Stimulated activated naive CD8-positive, alpha-beta T cell treated with anti-CD3 and anti-CD28 coated beads, Interleukin-15, Interleukin-2, amounts not matched to agents 100 ng/mL and 50 ng/mL, for 24 hours (primary cell): ENCODE measurements around the gene HPCA.
A peak's percentile ranks its signal among the peaks of the same experiment; 100 is the strongest.

Experiments
- H3K27ac Mint-ChIP-seq: one replicate; pipeline ENCODE4 v1.8.0; 2021; ENCODE audit warnings: mild to moderate bottlenecking, mixed read lengths
- H3K27me3 Mint-ChIP-seq: one replicate; pipeline ENCODE4 v1.8.0; 2021; ENCODE audit warnings: mixed read lengths
- H3K36me3 Mint-ChIP-seq: one replicate; pipeline ENCODE4 v1.8.0; 2021; ENCODE audit warnings: low read depth, mixed read lengths
- H3K4me1 Mint-ChIP-seq: one replicate; pipeline ENCODE4 v1.8.0; 2021; ENCODE audit warnings: low read depth, mixed read lengths
- H3K4me3 Mint-ChIP-seq: one replicate; pipeline ENCODE4 v1.8.0; 2021; ENCODE audit warnings: mild to moderate bottlenecking, mixed read lengths
- H3K9me3 Mint-ChIP-seq: one replicate; pipeline ENCODE4 v1.8.0; 2021; ENCODE audit warnings: mixed read lengths

The HPCA gene

DNA sequence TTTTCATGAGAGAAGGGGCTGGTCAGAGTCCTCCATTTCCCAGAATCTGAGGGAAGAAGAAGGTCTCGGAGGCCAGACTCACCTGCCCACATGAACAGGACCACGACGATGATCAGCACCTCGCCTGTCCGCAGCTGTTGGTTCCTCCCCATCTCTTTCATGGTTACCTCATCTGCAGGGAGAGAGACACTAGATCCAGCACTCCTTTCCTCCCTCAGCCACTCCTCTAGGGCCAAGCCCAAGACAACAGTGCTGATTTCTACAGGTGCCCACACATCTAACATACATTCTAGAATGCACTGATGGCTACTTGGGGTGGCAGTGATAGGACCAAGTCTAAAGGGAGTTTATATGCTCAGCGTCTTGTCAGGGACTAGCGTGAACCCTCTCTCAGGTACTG is 18.6 kb upstream of the HPCA start:
- H3K4me3 Mint-ChIP-seq: no peak overlapping the region
- H3K36me3 Mint-ChIP-seq: peaks cover 13% of the 10 kb centered on the region
- H3K9me3 Mint-ChIP-seq: no peaks in the 10 kb centered on the region
- H3K27ac Mint-ChIP-seq: no peak overlapping the region
- H3K27me3 Mint-ChIP-seq: peaks cover 27% of the 10 kb centered on the region
- H3K4me1 Mint-ChIP-seq: peaks cover 9% of the 10 kb centered on the region

GRCh38 chr1:32868085-32868484 is 18.2 kb upstream of the HPCA start:
- H3K4me3 Mint-ChIP-seq: no peak overlapping the region
- H3K9me3 Mint-ChIP-seq: no peaks in the 10 kb centered on the region
- H3K36me3 Mint-ChIP-seq: peaks cover 9% of the 10 kb centered on the region
- no peak overlapping the region for H3K27ac Mint-ChIP-seq
- peaks cover 12% of the 10 kb centered on the region for H3K4me1 Mint-ChIP-seq
- peaks cover 29% of the 10 kb centered on the region for H3K27me3 Mint-ChIP-seq

- H3K4me3 Mint-ChIP-seq: no peak overlapping the region
- H3K27ac Mint-ChIP-seq: no peak overlapping the region
Observed at GRCh38 chr1:32868806-32869455, 17.4 kb upstream of the HPCA start.

GRCh38 chr1:32869923-32870614 is 16.2 kb upstream of the HPCA start:
- no peaks in the 10 kb centered on the region for H3K9me3 Mint-ChIP-seq
- no peaks in the 10 kb centered on the region for H3K36me3 Mint-ChIP-seq
- H3K4me1 Mint-ChIP-seq: peaks cover 12% of the 10 kb centered on the region
- peak overlapping the region; percentile 52 for H3K4me3 Mint-ChIP-seq
- H3K27me3 Mint-ChIP-seq: peaks cover 36% of the 10 kb centered on the region
- no peak overlapping the region for H3K27ac Mint-ChIP-seq

More at GRCh38 chr1:32868806-32869455, 17.4 kb upstream of the HPCA start:
- peaks cover 1% of the 10 kb centered on the region for H3K36me3 Mint-ChIP-seq
- H3K9me3 Mint-ChIP-seq: no peaks in the 10 kb centered on the region
- H3K4me1 Mint-ChIP-seq: peaks cover 12% of the 10 kb centered on the region
- H3K27me3 Mint-ChIP-seq: peaks cover 29% of the 10 kb centered on the region

DNA sequence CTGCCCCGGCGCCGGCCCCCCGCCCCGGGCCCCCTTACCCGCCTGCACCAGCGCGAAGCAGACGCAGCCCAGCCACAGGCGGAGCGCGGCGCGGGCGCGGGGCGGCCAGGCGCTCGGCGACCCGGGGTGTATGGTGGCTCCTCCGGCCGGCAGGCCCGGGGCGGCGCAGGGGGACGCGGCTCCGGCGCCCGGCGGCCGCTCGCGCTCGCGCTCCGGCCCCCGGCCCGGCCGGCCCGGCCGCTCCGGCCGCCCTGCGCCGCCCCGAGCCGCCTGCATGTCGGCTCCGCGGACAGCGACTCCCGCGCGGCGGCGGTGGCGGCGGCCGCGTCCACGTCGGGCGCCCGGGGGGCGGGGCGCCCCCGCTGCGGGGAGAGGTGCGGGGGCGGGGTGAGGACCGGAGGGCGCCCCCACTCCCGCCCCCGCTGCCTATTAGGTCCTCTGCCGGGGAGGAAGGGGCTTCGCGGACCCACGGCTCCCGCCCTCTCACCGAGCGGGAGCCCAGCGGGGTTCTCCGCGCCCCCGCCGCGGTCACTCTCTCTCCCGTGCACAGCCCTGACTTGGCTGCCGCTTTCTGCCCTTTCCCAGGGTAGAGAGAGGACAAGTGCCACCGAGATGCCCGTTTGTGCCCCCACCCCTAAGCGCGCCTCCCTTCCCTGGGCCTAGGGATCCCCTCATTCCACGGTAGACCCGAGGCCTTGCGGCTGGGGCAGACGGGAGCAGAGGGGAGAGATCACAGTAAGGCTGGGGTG is 15.5 kb upstream of the HPCA start, which contains the start of gene FNDC5:
TSS of gene FNDC5 (minus strand) at position 298 of the 749 bp plus-strand sequence.
- Mint-ChIP-seq H3K4me3 (peak within 1 kb of the TSS; percentile 52), H3K4me1 (peaks cover 12% of the 10 kb centered on the region), H3K27me3 (peaks cover 43% of the 10 kb centered on the region), H3K27ac (no peak within 1 kb of the TSS), H3K9me3 (no peaks in the 10 kb centered on the region), H3K36me3 (no peaks in the 10 kb centered on the region)

- Mint-ChIP-seq H3K36me3 (no peaks in the 10 kb centered on the region), H3K4me1 (peaks cover 12% of the 10 kb centered on the region), H3K27me3 (peaks cover 44% of the 10 kb centered on the region), H3K4me3 (peak overlapping the region; percentile 38), H3K27ac (no peak overlapping the region), H3K9me3 (no peaks in the 10 kb centered on the region)
Observed at GRCh38 chr1:32871364-32872191, 14.7 kb upstream of the HPCA start.

GRCh38 chr1:32872192-32872460 is 14.2 kb upstream of the HPCA start:
- no peak overlapping the region for H3K4me3 Mint-ChIP-seq
- H3K36me3 Mint-ChIP-seq: no peaks in the 10 kb centered on the region
- H3K27ac Mint-ChIP-seq: no peak overlapping the region
- peaks cover 44% of the 10 kb centered on the region for H3K27me3 Mint-ChIP-seq
- H3K4me1 Mint-ChIP-seq: peaks cover 12% of the 10 kb centered on the region
- H3K9me3 Mint-ChIP-seq: no peaks in the 10 kb centered on the region

- no peaks in the 10 kb centered on the region for H3K36me3 Mint-ChIP-seq
- no peaks in the 10 kb centered on the region for H3K9me3 Mint-ChIP-seq
- H3K27ac Mint-ChIP-seq: no peak overlapping the region
- H3K4me3 Mint-ChIP-seq: no peak overlapping the region
- peaks cover 12% of the 10 kb centered on the region for H3K4me1 Mint-ChIP-seq
- H3K27me3 Mint-ChIP-seq: peaks cover 51% of the 10 kb centered on the region
Observed at GRCh38 chr1:32873484-32873883, 12.8 kb upstream of the HPCA start.

GRCh38 chr1:32874860-32875752 is 11.2 kb upstream of the HPCA start:
- Mint-ChIP-seq H3K27ac (no peak overlapping the region), H3K4me3 (no peak overlapping the region), H3K9me3 (no peaks in the 10 kb centered on the region), H3K27me3 (peaks cover 39% of the 10 kb centered on the region), H3K4me1 (peaks cover 9% of the 10 kb centered on the region), H3K36me3 (no peaks in the 10 kb centered on the region)

- Mint-ChIP-seq H3K9me3 (no peaks in the 10 kb centered on the region), H3K27me3 (peaks cover 31% of the 10 kb centered on the region), H3K36me3 (no peaks in the 10 kb centered on the region)
Observed at GRCh38 chr1:32876341-32877210, 9.7 kb upstream of the HPCA start.

GRCh38 chr1:32877211-32878110 is 8.8 kb upstream of the HPCA start:
- H3K4me1 Mint-ChIP-seq: peaks cover 3% of the 10 kb centered on the region
- H3K27me3 Mint-ChIP-seq: peaks cover 26% of the 10 kb centered on the region
- no peaks in the 10 kb centered on the region for H3K36me3 Mint-ChIP-seq
- no peak overlapping the region for H3K4me3 Mint-ChIP-seq
- H3K27ac Mint-ChIP-seq: no peak overlapping the region
- no peaks in the 10 kb centered on the region for H3K9me3 Mint-ChIP-seq

More at GRCh38 chr1:32876341-32877210, 9.7 kb upstream of the HPCA start:
- no peak overlapping the region for H3K4me3 Mint-ChIP-seq
- H3K27ac Mint-ChIP-seq: no peak overlapping the region
- peaks cover 9% of the 10 kb centered on the region for H3K4me1 Mint-ChIP-seq

GRCh38 chr1:32878183-32878582 is 8.1 kb upstream of the HPCA start:
- Mint-ChIP-seq H3K9me3 (no peaks in the 10 kb centered on the region), H3K27me3 (peaks cover 22% of the 10 kb centered on the region), H3K36me3 (no peaks in the 10 kb centered on the region), H3K27ac (no peak overlapping the region), H3K4me3 (no peak overlapping the region), H3K4me1 (no peaks in the 10 kb centered on the region)
